GM12875 (cell line): Measurements from ENCODE around the gene TTLL6.
A peak's percentile ranks its signal among the peaks of the same experiment; 100 is the strongest.
"Not testable (repeated sequence)": the region's sequence is repeated elsewhere in the genome, so short reads cannot be mapped to it uniquely, and the experiment has no call there.

Experiments
- H3K4me3 ChIP-seq: one replicate; pipeline ENCODE4 v1.5.1; 2011; ENCODE audit warnings: low read depth, low read length, control low read depth
- CTCF ChIP-seq: IDR thresholded peaks from 2 replicates; pipeline ENCODE4 v1.5.1; 2011; ENCODE audit warnings: low read depth, mild to moderate bottlenecking, control low read depth, inconsistent platforms, low read length, moderate library complexity, borderline replicate concordance; ENCODE audit not compliant: insufficient read depth

The TTLL6 gene

GRCh38 chr17:48830840-48831548, 14.0 kb upstream of the TTLL6 start, which contains the start of gene CALCOCO2:
Gene CALCOCO2 (plus strand): TSS chr17:48831035. CDS start chr17:48841708, 10,673 bp downstream.
- H3K4me3 ChIP-seq = peak within 1 kb of the TSS; percentile 72
- no peak for TF ChIP-seq CTCF

GRCh38 chr17:48825446-48826381, 8.7 kb upstream of the TTLL6 start:
- H3K4me3 ChIP-seq = no peak overlapping the region
- TF ChIP-seq CTCF = no peak

- not testable (repeated sequence) for H3K4me3 ChIP-seq
Measured at GRCh38 chr17:48820936-48821335, 3.9 kb upstream of the TTLL6 start.

- no peak overlapping the region for H3K4me3 ChIP-seq
- TF ChIP-seq CTCF = no peak
Measured at GRCh38 chr17:48819466-48819865, 2.4 kb upstream of the TTLL6 start.

- no peak for TF ChIP-seq CTCF
- H3K4me3 ChIP-seq = no peak overlapping the region
Measured at GRCh38 chr17:48818361-48818841, 1.4 kb upstream of the TTLL6 start.

GRCh38 chr17:48816438-48816773, 623 bp downstream of the TTLL6 start:
- TF ChIP-seq CTCF = no peak
- no peak overlapping the region for H3K4me3 ChIP-seq

GRCh38 chr17:48815311-48815710, 1.7 kb downstream of the TTLL6 start:
- TF ChIP-seq CTCF = no peak
- no peak overlapping the region for H3K4me3 ChIP-seq
